ENCODE measurements around the gene TINCR. TPM values are rescaled to one million over a fixed set of nuclear protein-coding genes. Genes with fewer than 3 reads are reported as not detected.

Gene TINCR
- polyA plus RNA-seq, 2 of the 4 experiments (the other 2 are of a cell fraction) = 1.2 to 1.8 TPM

- H3K4me2 ChIP-seq = no peak overlapping the region
- CTCF ChIA-PET = interaction anchor here (0.6 to 1.6 kb wide), 5 partner anchors 11 to 1216 kb away, joined by 3 read pairs; no protein-coding TSS in a partner anchor
These were observed 9.6 kb downstream of the TINCR start for GRCh38 chr19:5558101-5558621.

GRCh38 chr19:5557691-5558090 is 10.1 kb downstream of the TINCR start:
- H3K27ac ChIP-seq = no peak overlapping the region
- POLR2A ChIA-PET = no interaction called here
- FAIRE-seq (no peak), DNase-seq (ENCODE audit: low read depth in 1 of 2, low spot score in 1 of 2) (no peak), ATAC-seq (no peak)
- H3K9me3 ChIP-seq = peaks cover 5% of the 10 kb centered on the region; the same call in 2 of the 3 replicates
- 80% methylated on average over 8 of the region's 13 CpGs for WGBS (ENCODE audit: missing lambda C conversion rate)
- CTCF ChIA-PET = interaction anchor here (0.6 to 1.6 kb wide), 4 partner anchors 11 to 1217 kb away, joined by 3 read pairs; no protein-coding TSS in a partner anchor
- no peak overlapping the region for H3K4me3 ChIP-seq
- H3K4me2 ChIP-seq = no peak overlapping the region
- no peaks in the 10 kb centered on the region for H3K4me1 ChIP-seq
- TF ChIP-seq HES2 (IDR thresholded peaks at IDR 0.05) (no peak), KDM5A (IDR thresholded peaks at IDR 0.05) (no peak), CEBPB (IDR thresholded peaks at IDR 0.05) (no peak), NPAS2 (CRISPR knock-in tag; IDR thresholded peaks at IDR 0.05; ENCODE audit: borderline replicate concordance) (no peak), BCL3 (IDR thresholded peaks at IDR 0.05) (no peak), HOXB5 (CRISPR knock-in tag; IDR thresholded peaks at IDR 0.05) (no peak), FOSB (CRISPR knock-in tag; IDR thresholded peaks at IDR 0.05) (no peak), REST (IDR thresholded peaks at IDR 0.05) (no peak), CHD4 (IDR thresholded peaks at IDR 0.05; ENCODE audit: borderline replicate concordance) (no peak), PHF8 (IDR thresholded peaks at IDR 0.05; ENCODE audit: borderline replicate concordance, low read depth) (no peak), ATOH8 (CRISPR knock-in tag; IDR thresholded peaks at IDR 0.05; ENCODE audit: low read depth) (no peak), KDM1A (IDR thresholded peaks at IDR 0.05; ENCODE audit: low read depth) (no peak), RARB (CRISPR knock-in tag; IDR thresholded peaks at IDR 0.05) (no peak)

More at GRCh38 chr19:5558101-5558621, 9.6 kb downstream of the TINCR start:
- POLR2A ChIA-PET = no interaction called here
- FAIRE-seq (no peak), ATAC-seq (no peak), DNase-seq (ENCODE audit: low read depth in 1 of 2, low spot score in 1 of 2) (no peak)
- H3K4me1 ChIP-seq = no peaks in the 10 kb centered on the region
- no peak overlapping the region for H3K4me3 ChIP-seq
- H3K9me3 ChIP-seq = peaks cover 5% of the 10 kb centered on the region; the same call in 2 of the 3 replicates
- H3K27ac ChIP-seq = no peak overlapping the region
- no peak for TF ChIP-seq REST (IDR thresholded peaks at IDR 0.05)
- TF ChIP-seq HMGXB4 (CRISPR knock-in tag; IDR thresholded peaks at IDR 0.05; ENCODE audit: borderline replicate concordance) = no peak
- TF ChIP-seq HOXB13 (CRISPR knock-in tag; IDR thresholded peaks at IDR 0.05; ENCODE audit: low read depth) = no peak
- no peak for TF ChIP-seq JUN (IDR thresholded peaks at IDR 0.05)
- WGBS (ENCODE audit: missing lambda C conversion rate) = 54% methylated on average over 2 of the region's 2 CpGs
